ENCODE results near the gene MAP3K2. TPM values are rescaled to one million over a fixed set of nuclear protein-coding genes. Genes with fewer than 3 reads are reported as not detected.

The MAP3K2 gene
- total RNA-seq, 1 donor from 2014 or later: 79.5 TPM

DNA sequence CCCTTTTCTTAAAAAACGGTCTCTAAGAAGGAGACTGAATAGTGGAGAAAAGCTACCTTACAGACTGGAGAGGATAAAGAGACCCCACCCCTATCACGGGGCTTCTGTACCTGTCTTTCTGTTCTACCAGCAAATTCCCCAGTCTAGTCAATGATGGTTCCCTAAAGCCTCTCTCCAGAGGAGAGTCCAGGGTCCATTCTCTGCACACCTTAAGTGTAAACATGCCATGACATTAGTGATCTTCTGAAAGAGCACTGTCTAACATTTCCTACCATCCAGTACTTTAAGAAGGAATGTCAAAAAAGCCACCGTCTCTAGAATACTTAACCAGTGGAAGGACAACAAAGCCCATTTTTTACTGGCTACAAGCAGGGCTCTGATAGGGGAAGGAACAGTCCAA is 76.8 kb downstream of the MAP3K2 start:
- TF ChIP-seq, protein P1, sequence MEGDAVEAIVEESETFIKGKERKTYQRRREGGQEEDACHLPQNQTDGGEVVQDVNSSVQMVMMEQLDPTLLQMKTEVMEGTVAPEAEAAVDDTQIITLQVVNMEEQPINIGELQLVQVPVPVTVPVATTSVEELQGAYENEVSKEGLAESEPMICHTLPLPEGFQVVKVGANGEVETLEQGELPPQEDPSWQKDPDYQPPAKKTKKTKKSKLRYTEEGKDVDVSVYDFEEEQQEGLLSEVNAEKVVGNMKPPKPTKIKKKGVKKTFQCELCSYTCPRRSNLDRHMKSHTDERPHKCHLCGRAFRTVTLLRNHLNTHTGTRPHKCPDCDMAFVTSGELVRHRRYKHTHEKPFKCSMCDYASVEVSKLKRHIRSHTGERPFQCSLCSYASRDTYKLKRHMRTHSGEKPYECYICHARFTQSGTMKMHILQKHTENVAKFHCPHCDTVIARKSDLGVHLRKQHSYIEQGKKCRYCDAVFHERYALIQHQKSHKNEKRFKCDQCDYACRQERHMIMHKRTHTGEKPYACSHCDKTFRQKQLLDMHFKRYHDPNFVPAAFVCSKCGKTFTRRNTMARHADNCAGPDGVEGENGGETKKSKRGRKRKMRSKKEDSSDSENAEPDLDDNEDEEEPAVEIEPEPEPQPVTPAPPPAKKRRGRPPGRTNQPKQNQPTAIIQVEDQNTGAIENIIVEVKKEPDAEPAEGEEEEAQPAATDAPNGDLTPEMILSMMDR (IDR thresholded peaks at IDR 0.05): no peak
- Mint-ChIP-seq H3K4me1 (ENCODE audit: low read depth) (no peaks in the 10 kb centered on the region), H3K27me3 (ENCODE audit: low read depth) (no peaks in the 10 kb centered on the region), H3K9me3 (ENCODE audit: low read depth) (no peaks in the 10 kb centered on the region), H3K4me3 (ENCODE audit: unreplicated experiment) (no peak overlapping the region), H3K36me3 (ENCODE audit: low read depth) (peaks cover 27% of the 10 kb centered on the region), H3K27ac (ENCODE audit: unreplicated experiment) (no peak overlapping the region)
- no peak for DNase-seq (ENCODE audit: low spot score)

DNA sequence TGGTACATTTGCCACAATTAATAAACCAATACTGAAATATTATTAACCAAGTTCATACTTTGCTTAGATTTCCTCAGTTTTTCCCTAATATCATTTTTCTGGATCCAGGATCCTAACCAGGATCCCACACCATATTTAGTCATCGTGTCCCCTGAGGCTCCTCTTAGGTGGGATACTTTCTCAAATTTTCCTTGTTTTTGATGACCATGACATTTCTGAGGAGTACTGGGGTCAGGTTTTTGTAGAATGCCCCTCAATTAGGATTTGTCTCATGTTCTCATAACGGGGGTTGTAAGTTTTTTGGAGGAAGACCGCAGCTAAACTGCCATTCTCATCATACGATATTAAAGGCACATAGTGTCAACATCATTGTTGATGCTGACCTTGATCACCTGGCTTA is 78.3 kb downstream of the MAP3K2 start:
- TF ChIP-seq, protein P1 (IDR thresholded peaks at IDR 0.05): no peak
- DNase-seq (ENCODE audit: low spot score): no peak
- no peak overlapping the region for H3K27ac Mint-ChIP-seq (ENCODE audit: unreplicated experiment)
- H3K4me3 Mint-ChIP-seq (ENCODE audit: unreplicated experiment): no peak overlapping the region
- H3K4me1 Mint-ChIP-seq (ENCODE audit: low read depth): no peaks in the 10 kb centered on the region
- H3K27me3 Mint-ChIP-seq (ENCODE audit: low read depth): no peaks in the 10 kb centered on the region
- peaks cover 27% of the 10 kb centered on the region for H3K36me3 Mint-ChIP-seq (ENCODE audit: low read depth)
- no peaks in the 10 kb centered on the region for H3K9me3 Mint-ChIP-seq (ENCODE audit: low read depth)

DNA sequence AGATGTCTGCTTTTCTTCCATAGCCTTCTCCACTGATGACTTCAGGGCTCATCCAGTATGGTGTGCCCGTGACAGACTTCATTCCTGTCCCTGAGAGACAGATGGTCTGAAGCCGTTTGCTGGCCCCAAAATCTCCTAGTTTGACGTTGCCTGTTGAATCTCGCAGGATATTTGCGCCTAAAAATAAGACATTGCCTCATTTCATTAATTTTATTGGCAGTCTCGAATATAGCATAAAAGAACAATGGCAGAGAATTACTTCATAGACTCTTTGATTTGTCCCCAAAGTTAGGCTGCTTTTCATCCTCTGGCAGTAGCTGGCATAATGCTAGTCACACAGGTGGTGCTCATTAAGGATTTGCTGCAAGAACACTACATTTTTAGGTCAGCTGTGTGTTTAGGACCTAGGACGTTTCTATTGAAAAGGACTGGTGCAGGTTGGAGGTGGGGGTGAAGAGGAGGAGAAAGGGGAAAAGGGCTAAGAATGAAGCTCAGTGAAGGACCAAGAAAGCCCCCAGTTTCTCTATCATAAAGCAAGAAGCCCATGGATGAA is 79.1 kb downstream of the MAP3K2 start:
- H3K9me3 Mint-ChIP-seq (ENCODE audit: low read depth): no peaks in the 10 kb centered on the region
- H3K36me3 Mint-ChIP-seq (ENCODE audit: low read depth): peaks cover 23% of the 10 kb centered on the region
- no peak overlapping the region for H3K4me3 Mint-ChIP-seq (ENCODE audit: unreplicated experiment)
- H3K27me3 Mint-ChIP-seq (ENCODE audit: low read depth): no peaks in the 10 kb centered on the region
- TF ChIP-seq, protein P1 (IDR thresholded peaks at IDR 0.05): no peak
- H3K27ac Mint-ChIP-seq (ENCODE audit: unreplicated experiment): no peak overlapping the region
- no peaks in the 10 kb centered on the region for H3K4me1 Mint-ChIP-seq (ENCODE audit: low read depth)
- DNase-seq (ENCODE audit: low spot score): no peak

DNA sequence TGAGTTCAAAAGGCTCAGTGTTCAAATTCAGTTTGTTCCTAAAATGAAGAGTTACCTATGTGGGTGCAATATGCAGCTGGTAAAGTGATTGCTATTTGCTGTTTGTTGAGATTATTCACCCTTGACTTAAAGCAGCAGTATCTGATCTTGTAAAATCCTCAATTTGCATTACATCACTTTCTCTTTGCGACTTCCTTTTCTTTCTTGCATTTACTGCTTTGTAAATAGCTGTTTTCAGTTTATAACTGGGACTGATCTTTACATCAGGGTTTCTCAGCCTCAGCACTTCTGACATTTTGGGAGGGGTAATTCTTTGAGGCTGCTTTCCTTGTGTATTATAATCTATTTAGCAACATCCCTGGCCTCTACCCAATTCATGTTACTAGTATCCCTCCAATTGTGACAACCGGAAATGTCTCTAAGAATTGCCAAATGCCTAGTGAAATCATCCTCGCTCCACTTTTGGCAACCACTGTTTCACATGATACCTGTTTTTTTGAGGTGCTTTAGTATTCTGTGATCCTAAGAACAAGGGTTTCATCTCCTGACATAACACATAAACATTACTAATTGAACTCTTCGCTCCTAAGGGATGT is 81.7 kb downstream of the MAP3K2 start:
- H3K27me3 Mint-ChIP-seq (ENCODE audit: low read depth): no peaks in the 10 kb centered on the region
- no peaks in the 10 kb centered on the region for H3K4me1 Mint-ChIP-seq (ENCODE audit: low read depth)
- H3K36me3 Mint-ChIP-seq (ENCODE audit: low read depth): peaks cover 22% of the 10 kb centered on the region
- no peaks in the 10 kb centered on the region for H3K9me3 Mint-ChIP-seq (ENCODE audit: low read depth)
- no peak for DNase-seq (ENCODE audit: low spot score)
- no peak overlapping the region for H3K27ac Mint-ChIP-seq (ENCODE audit: unreplicated experiment)
- TF ChIP-seq, protein P1 (IDR thresholded peaks at IDR 0.05): no peak
- H3K4me3 Mint-ChIP-seq (ENCODE audit: unreplicated experiment): no peak overlapping the region

DNA sequence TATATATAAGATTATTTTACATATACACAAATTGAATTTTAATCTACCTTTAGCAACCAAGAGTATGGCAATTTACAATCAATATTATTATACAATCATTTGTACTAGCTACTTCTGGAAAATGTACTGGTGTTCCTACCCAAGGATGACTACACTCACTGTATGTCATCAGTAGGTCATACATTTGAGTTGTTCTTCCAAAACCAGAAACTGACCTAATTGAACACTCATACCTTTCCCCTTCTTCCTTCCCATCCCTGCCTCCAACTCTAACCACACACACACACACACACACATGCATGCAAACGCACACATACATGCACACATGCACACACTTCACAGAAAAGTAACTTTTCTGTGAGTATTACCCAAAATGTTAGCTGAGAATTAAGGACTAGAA is 85.6 kb downstream of the MAP3K2 start:
- Mint-ChIP-seq H3K27ac (ENCODE audit: unreplicated experiment) (no peak overlapping the region), H3K9me3 (ENCODE audit: low read depth) (no peaks in the 10 kb centered on the region), H3K36me3 (ENCODE audit: low read depth) (peaks cover 13% of the 10 kb centered on the region), H3K27me3 (ENCODE audit: low read depth) (no peaks in the 10 kb centered on the region), H3K4me3 (ENCODE audit: unreplicated experiment) (no peak overlapping the region), H3K4me1 (ENCODE audit: low read depth) (no peaks in the 10 kb centered on the region)
- TF ChIP-seq, protein P1 (IDR thresholded peaks at IDR 0.05): no peak
- no peak for DNase-seq (ENCODE audit: low spot score)

Data from chondrocyte (in vitro differentiated cells).